GM12874 (cell line): Measurements from ENCODE around the gene HHIP.
A peak's percentile ranks its signal among the peaks of the same experiment; 100 is the strongest.

Experiments used
- TF ChIP-seq, protein P1 (sequence below): IDR thresholded peaks from 2 replicates; pipeline ENCODE4 v1.5.1; 2011; ENCODE audit warnings: low read depth, mild to moderate bottlenecking, control low read depth, low read length, moderate library complexity; ENCODE audit not compliant: insufficient read depth

HHIP gene

DNA sequence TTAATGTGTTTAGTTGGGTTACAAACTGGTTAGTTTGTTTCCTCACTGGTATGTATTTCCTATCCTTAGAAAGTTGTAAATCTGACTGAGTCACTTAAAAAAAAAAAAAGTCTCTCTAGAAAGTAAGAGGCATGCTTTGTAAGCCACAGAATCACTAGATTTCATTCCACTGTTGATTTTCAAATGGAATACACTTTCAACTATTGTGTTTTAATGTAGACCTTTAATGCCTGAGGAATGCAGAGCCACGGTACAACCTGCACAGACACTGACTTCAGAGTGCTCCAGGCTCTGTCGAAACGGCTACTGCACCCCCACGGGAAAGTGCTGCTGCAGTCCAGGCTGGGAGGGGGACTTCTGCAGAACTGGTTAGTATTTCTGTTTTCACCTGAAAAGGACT is 88.6 kb downstream of the HHIP start:
- TF ChIP-seq, protein P1, sequence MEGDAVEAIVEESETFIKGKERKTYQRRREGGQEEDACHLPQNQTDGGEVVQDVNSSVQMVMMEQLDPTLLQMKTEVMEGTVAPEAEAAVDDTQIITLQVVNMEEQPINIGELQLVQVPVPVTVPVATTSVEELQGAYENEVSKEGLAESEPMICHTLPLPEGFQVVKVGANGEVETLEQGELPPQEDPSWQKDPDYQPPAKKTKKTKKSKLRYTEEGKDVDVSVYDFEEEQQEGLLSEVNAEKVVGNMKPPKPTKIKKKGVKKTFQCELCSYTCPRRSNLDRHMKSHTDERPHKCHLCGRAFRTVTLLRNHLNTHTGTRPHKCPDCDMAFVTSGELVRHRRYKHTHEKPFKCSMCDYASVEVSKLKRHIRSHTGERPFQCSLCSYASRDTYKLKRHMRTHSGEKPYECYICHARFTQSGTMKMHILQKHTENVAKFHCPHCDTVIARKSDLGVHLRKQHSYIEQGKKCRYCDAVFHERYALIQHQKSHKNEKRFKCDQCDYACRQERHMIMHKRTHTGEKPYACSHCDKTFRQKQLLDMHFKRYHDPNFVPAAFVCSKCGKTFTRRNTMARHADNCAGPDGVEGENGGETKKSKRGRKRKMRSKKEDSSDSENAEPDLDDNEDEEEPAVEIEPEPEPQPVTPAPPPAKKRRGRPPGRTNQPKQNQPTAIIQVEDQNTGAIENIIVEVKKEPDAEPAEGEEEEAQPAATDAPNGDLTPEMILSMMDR: no peak

DNA sequence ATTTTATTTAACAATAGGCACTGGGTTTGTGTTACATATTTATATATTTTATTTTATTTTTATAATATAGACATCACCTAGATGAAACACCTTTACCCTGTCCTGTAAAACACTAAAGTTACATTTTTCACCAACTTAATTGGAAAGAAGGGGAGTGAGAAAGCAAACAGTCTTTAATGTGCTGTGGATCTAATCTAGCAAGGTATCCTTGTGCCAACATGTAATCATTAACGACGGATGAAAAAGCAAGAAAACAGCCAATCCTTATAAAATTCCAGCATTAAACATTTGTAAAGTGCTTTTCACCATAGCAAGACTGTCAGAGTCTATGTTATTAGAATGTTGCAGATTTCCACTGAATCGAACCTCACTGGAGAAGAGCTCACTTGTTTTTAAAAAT is 92.7 kb downstream of the HHIP start:
- TF ChIP-seq, protein P1: no peak

DNA sequence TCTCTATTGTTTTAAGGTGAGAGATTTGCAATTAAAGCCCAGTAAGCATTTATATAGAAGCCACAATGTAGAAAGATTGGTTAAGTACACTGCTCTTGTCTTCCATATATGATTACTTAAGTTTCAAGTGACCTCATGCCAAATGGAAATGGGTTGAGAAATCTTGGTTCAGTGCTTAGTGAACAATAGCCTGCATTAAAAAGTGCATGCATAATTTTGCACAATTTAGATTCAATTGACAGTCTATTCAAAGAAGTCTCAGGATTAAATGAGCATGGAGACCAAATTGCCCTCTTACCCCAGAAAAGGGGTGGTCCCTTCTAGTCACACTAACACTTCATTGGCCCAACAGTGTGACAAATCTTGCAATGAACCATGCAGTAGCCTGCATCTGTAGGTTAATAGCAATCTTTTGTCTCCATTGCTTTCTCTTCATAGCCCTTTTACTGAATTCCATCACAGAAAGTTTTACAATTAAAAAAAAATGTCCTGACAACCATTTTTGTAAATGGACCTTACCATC is 93.6 kb downstream of the HHIP start:
- TF ChIP-seq, protein P1: no peak

DNA sequence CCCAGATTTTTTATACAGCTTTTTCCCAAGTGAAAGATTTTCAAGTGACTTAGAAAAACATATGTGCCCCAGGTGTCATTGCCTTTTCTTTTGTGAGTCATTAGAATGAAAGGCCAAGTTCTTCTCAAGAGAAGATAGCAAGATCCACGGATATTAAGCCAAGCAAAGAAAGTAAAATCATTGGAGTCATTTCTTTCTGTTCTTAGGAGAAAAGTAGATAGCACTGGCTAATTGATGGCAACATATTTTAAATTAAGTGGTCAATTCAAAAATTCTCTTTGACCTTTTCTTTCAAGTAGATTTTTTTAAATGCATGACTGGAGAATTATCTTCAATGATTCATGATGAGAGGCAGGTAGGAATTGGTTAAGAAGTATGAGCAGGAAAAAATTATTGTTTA is 94.4 kb downstream of the HHIP start:
- TF ChIP-seq, protein P1: no peak

DNA sequence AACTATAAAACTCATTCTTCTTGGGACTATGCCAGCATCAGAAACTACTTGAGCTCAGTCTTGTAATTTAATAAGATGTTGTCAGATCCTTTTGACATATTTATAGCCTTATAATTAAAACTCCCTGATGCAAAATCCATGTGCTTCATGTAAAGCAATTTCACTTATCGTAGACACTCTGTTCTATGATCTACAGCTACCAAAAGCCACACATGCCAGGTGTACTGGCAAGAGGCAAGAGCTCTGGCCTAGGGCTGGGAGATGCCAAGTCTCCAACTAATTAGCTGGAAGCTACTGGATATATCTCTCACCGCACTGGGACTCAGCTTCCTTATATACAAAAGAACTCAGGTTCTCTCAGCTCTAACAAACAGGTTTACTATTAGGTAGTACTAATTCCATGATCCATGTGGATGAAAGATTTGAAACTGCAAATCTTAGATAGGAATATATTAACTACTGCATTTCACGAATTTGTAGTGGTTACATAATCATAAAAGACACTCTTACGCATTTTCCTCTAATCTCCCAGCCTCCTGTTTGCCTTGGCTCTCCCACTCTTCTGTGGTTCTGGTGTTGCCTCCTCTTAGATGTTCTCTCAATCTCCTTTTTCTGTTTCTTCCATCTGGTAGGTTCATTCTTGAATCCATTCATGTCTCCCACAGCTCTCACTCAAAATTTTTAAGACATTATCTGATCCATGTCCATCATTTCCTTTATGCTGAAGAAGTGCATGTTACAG is 103.0 kb downstream of the HHIP start:
- TF ChIP-seq, protein P1: no peak

DNA sequence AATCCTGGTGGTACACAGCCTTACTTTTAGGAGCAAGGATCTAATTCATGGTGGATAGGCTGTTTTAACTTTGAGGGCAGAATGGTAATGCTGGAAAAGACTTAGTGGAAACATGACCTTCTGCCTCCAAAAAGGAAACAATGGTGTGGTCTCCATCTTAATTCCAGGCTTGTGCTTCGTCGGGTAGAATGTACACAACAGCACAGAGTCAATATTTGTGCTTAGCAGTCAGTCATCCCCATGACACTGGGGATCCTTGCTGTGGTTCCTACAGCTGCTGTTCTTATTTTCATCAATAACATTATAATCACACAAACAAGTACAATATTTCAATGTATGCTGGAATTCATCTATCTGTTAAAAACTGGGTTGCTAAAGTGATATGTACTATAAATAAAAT is 104.4 kb downstream of the HHIP start:
- TF ChIP-seq, protein P1: no peak

DNA sequence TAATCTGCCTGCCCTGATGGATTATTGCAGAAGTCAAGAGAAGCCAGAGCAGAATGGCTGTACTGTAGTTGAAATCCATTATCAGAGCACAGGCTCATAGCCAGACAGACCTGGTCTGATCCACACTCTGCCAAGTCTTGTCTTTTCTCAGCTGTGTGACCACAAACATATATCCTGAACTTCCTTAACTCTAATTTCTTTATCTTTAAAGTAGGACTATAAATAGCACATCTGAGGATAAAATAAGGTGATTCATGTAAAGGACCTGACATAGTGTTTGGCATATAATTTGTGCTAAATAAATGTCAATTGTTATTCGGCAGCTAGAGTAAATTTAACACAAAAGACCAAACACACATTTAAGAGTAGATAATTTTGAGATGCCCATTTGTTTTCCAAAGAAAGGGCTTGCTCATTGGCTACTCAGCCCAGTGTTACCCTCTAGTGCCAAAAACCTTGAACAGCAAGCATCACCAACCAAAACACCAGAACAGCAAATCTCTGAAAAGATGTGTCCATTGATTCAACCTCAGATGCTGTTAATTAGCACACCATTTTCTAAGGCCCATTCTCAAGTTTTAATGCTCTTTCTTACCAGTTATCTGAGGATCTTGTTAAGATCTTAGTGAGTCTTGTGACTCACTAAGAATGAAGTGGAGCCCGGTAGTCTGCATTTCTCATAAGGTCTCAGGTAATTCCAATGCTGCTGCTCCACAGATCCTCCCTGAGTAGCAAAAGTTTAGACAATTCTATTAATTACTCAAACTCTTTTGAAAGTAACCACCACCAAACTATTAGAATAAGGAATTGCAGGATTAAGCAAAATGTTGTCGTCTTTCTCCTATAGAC is 108.8 kb downstream of the HHIP start:
- TF ChIP-seq, protein P1: 0 out of 2 replicates have a peak, but pooled peaks have one; percentile 8
